GM19043 (cell line): Measurements from ENCODE around the gene COPG2.
A peak's percentile ranks its signal among the peaks of the same experiment; 100 is the strongest.
"Not testable (repeated sequence)": the region's sequence is repeated elsewhere in the genome, so short reads cannot be mapped to it uniquely, and the experiment has no call there.

Source experiments
- ATAC-seq: cut with Tn5 transposase; IDR thresholded peaks from one replicate; pipeline ENCODE4 v1.9.1; 2021; ENCODE audit warnings: low read depth; ENCODE audit not compliant: unreplicated experiment

COPG2 gene

GRCh38 chr7:130668258-130669084 is at the start of gene COPG2:
Gene COPG2, minus strand, starts transcription at chr7:130668748. Its CDS starts 80 bp downstream, at chr7:130668668.
- ATAC-seq, result peak; percentile 95

GRCh38 chr7:130712416-130712815 is 43.9 kb upstream of the COPG2 start:
- no peak for ATAC-seq

- ATAC-seq, result no peak
These were observed 40.2 kb upstream of the COPG2 start for GRCh38 chr7:130708766-130709165.

GRCh38 chr7:130708001-130708400 is 39.5 kb upstream of the COPG2 start:
- no peak for ATAC-seq

- ATAC-seq, result no peak
These were observed 35.3 kb upstream of the COPG2 start for GRCh38 chr7:130703851-130704250.

- no peak for ATAC-seq
These were observed 33.1 kb upstream of the COPG2 start for GRCh38 chr7:130701650-130702049.

GRCh38 chr7:130700760-130701159 is 32.2 kb upstream of the COPG2 start:
- ATAC-seq, result no peak

GRCh38 chr7:130699686-130700085 is 31.1 kb upstream of the COPG2 start:
- no peak for ATAC-seq

- ATAC-seq, result no peak
These were observed 29.3 kb upstream of the COPG2 start for GRCh38 chr7:130697820-130698219.

GRCh38 chr7:130695840-130696239 is 27.3 kb upstream of the COPG2 start:
- ATAC-seq, result no peak

- not testable (repeated sequence) for ATAC-seq
These were observed 23.8 kb upstream of the COPG2 start for GRCh38 chr7:130692396-130692795.

- ATAC-seq, result no peak
These were observed 21.1 kb upstream of the COPG2 start for GRCh38 chr7:130689683-130690082.

- ATAC-seq, result no peak
These were observed 14.5 kb upstream of the COPG2 start for GRCh38 chr7:130683026-130683425.

GRCh38 chr7:130674456-130674855 is 5.9 kb upstream of the COPG2 start:
- ATAC-seq, result no peak

- no peak for ATAC-seq
These were observed 4.5 kb upstream of the COPG2 start for GRCh38 chr7:130673066-130673465.

GRCh38 chr7:130672146-130672545 is 3.6 kb upstream of the COPG2 start:
- ATAC-seq, result no peak

- no peak for ATAC-seq
These were observed 645 bp upstream of the COPG2 start for GRCh38 chr7:130669085-130669700.

- no peak for ATAC-seq
These were observed 823 bp downstream of the COPG2 start for GRCh38 chr7:130667593-130668257.

GRCh38 chr7:130662426-130662825 is 6.1 kb downstream of the COPG2 start:
- ATAC-seq, result no peak

- ATAC-seq, result no peak
These were observed 13.3 kb downstream of the COPG2 start for GRCh38 chr7:130655286-130655685.

GRCh38 chr7:130654850-130655249 is 13.7 kb downstream of the COPG2 start:
- no peak for ATAC-seq
